HG03378 (cell line): Measurements from ENCODE around the gene TRMT112.
A peak's percentile ranks its signal among the peaks of the same experiment; 100 is the strongest.
"Not testable (repeated sequence)": the region's sequence is repeated elsewhere in the genome, so short reads cannot be mapped to it uniquely, and the experiment has no call there.

Experiments
- ATAC-seq: cut with Tn5 transposase; IDR thresholded peaks from one replicate; pipeline ENCODE4 v1.9.1; 2021; ENCODE audit warnings: mild to moderate bottlenecking, moderate library complexity; ENCODE audit not compliant: unreplicated experiment

Gene TRMT112

DNA sequence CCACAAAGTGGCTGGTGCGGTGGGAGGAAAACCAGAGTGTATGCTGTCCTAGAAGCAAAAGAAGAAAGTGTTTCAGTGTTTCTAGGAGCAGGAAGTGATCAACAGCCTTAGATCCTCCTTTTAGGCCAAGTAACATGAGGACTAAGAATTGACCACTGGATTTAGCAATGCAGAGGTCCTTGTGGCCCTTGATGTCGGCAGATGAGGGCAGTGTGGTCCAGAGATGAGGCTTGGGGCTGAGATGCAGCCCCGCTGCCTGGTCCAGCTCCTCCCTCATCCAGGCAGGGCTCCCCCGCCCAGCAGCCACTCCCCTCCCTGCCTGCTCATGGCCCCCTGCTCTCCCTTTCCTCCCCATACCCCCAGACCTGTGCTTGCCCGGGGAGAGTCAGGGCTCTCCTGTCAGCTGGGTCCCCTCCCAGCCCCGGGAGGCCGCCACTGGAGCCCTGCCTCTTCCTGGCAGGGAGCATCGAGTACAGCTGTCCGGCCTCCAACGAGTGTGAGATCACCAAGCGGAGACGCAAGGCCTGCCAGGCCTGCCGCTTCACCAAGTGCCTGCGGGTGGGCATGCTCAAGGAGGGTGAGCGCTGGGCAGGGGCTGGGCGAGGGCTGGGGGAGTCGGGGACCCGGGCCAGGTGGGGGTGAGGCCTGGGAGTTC is 3.7 kb downstream of the TRMT112 start:
- no peak for ATAC-seq

GRCh38 chr11:64312947-64313346 is 4.4 kb downstream of the TRMT112 start:
- no peak for ATAC-seq

- ATAC-seq, result not testable (repeated sequence)
Observed at GRCh38 chr11:64307795-64308194, 9.6 kb downstream of the TRMT112 start.

- no peak for ATAC-seq
Observed at GRCh38 chr11:64306876-64307622, 10.3 kb downstream of the TRMT112 start.

- no peak for ATAC-seq
Observed at GRCh38 chr11:64306563-64306875, 10.8 kb downstream of the TRMT112 start.

DNA sequence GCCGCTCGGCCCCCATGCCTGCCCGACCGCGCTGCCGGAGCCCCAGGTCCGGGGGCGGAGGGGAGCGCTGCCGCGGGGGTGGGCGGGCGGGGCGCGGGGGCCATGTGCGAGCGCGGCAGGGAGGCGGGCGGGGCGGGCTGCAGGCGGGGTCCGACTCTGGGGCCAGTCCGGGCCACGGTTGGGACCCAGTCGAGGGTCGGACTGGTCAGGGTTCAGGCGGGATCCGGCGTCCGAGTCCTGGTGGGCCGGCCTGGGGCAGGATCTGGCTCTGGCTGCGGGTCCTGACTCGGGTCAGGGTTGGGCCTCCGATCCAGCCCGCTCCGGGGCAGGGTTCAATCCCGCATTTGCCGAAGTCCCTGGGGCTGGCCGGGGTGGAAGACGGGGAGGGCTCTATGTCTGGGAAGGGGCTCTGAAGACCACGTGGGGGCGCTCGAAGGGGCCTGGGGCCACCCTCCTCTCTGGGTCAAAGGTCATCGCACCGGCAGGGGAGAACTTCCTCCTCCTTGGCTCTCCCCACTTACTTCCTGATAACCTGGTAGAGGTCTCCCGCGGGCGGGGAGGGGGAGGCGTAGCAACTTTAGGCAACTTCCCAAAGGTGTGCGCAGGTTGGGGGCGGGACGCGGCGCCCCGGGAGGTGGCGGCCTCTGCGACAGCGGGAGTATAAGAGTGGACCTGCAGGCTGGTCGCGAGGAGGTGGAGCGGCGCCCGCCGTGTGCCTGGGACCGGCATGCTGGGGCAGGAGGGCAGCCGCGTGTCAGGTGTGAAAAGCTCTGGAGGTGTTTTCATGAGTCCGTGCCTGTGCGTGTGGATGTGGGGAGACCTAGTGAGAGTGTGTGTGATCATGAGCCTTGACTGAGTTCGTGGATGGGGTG is 11.4 kb downstream of the TRMT112 start:
- no peak for ATAC-seq

GRCh38 chr11:64305075-64305690 is 12.2 kb downstream of the TRMT112 start, which contains the start of gene ESRRA:
Gene ESRRA, plus strand, starts transcription at chr11:64305524. Its CDS starts 1,656 bp downstream, at chr11:64307180.
- peak; percentile 75 for ATAC-seq

DNA sequence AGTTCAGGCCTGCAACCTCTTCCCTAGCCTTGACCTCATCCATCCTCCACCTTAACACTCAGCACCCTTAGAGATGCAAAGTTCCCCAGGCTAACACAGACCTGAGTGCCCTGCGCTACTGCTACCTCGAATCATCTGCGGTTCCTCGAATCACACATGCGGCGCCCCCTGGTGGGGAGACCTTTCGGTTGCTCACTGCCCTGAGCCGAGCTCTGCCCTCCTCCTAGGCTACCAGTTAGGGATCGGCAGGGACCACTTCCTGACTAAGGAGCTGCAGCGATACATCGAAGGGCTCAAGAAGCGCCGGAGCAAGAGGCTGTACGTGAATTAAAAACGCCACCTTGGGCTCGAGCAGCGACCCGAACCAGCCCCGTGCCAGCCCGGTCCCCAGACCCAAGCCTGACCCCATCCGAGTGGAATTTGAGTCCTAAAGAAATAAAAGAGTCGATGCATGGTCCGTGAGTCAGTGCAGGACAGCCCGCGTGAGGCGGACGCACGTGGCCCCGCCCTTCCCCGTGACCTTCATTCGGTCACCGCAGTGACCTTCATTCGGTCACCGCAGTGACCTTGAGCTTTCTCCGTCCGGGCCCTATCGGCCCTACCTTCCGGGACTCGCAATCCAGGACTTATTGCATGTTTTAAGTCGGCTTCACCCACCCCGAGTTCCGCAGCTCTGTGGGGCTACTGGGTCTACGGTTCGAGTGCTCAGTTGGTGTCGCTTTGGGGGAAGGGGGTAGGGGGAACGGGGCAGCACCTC is 12.9 kb downstream of the TRMT112 start:
- peak; percentile 38 for ATAC-seq

DNA sequence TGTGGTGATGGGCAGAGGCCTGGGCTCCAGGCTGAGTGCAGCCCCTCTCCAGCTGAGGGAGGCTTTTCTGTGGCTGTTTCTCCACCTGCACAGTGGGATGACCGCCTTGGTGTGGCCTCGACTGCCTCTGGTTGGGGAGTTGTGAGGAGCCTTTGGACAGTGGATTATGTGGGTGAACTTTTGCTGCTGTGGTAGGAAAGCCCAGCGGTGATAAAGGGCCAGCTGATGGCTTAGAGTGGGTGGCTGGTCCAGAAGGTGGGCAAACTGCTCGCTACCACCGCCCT is 13.4 kb downstream of the TRMT112 start:
- no peak for ATAC-seq

DNA sequence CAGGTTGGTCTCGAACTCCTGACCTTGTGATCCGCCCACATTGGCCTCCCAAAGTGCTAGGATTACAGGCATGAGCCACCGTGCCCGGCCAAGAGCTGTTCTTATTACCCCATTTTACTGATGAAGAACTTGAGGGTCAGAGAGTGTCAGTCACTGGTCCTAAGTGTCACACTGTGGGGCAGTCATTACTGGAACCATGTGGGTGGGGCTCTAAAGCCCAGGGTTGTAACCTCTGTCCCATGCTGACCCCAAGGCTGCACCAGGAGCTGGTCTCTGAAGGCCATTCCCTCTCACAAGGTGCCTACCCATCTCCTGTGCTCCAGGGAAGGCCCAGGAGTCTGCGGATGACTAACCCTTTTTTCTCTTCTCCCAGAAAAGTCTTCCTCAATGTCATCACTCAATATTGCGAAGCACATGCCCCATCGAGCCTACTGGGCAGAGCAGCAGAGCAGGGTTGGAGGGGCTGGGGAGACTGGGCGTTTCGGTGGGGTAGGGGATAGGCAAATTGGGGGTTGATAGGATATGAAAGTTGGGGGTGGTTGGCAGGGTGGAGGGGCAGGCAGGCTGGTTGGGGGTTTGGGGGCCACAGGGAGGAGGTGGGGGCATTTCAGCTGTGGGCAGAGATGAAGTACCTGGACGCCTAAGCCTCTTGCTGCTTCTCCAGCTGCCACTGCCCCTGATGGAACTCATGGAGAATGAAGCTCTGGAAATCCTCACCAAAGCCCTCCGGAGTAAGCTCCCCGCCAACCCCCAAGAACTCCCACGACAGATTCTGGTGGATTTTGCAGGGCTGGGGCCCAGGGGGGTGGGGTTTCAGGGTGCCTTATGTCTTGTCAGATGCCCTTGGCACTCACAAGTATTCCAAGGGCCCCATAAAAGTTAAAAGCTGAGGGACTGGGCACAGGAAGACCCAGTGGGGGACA is 14.0 kb downstream of the TRMT112 start:
- no peak for ATAC-seq

- no peak for ATAC-seq
Observed at GRCh38 chr11:64299847-64300648, 17.3 kb downstream of the TRMT112 start, which contains the start of gene CATSPERZ. Gene CATSPERZ, plus strand, starts transcription at chr11:64300358. Its CDS starts 53 bp downstream, at chr11:64300411.

GRCh38 chr11:64298966-64299846 is 18.2 kb downstream of the TRMT112 start:
- ATAC-seq, result no peak

DNA sequence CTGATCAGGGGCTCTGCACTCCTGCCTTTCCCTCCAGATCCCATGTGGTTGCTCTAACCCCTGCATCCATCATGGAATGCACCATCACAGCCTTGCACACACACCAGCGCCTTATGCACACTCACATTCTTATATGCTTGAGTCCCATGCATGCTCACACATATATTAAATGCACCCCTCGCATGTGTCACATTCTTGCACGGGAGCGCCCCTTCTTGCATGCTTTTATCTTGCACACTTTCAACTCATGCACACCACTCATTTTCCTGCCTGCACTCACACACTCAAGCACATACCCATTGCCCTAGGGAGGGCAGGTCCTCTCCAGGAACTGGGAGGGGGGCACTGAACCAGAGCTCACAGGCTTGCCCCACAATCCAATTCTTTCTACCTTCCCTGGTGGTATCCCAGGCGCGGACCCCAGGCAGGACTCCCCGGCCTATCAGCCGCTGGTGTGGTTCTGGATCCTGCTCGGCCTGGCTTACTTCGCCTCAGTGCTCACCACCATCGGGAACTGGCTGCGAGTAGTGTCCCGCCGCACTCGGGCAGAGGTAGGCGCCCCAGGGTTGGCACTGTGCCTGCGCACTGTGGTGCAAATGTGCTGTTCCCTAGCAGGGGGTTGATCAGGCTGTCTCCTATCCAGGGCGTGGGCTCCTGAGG is 19.5 kb downstream of the TRMT112 start:
- no peak for ATAC-seq

GRCh38 chr11:64296830-64297698 is 20.3 kb downstream of the TRMT112 start:
- no peak for ATAC-seq

GRCh38 chr11:64296236-64296635 is 21.1 kb downstream of the TRMT112 start:
- no peak for ATAC-seq

- no peak for ATAC-seq
Observed at GRCh38 chr11:64295760-64296159, 21.6 kb downstream of the TRMT112 start.
